PC-9 (cell line): Measurements from ENCODE around the gene TUBA3E.
"Not testable (repeated sequence)": the region's sequence is repeated elsewhere in the genome, so short reads cannot be mapped to it uniquely, and the experiment has no call there.

Experiments
- CTCF ChIP-seq: fragments of 200-600 bp; sonication (generic); conservative IDR thresholded peaks from 2 replicates; pipeline ENCODE4 v1.6.1; 2017; ENCODE audit warnings: mixed run types, antibody characterized with exemption, mild to moderate bottlenecking, moderate library complexity
- EZH2 ChIP-seq: fragments of 200-600 bp; sonication (generic); IDR thresholded peaks from 2 replicates; pipeline ENCODE4 v1.8.0; 2017; ENCODE audit warnings: antibody characterized with exemption, low read depth

- TF ChIP-seq CTCF, EZH2: not testable (repeated sequence)
Measured at GRCh38 chr2:130174866-130175265, 23.4 kb downstream of the TUBA3E start.
